IMR-90 (cell line): ENCODE results near the gene ATG9A. TPM values are rescaled to one million over a fixed set of nuclear protein-coding genes. Genes with fewer than 3 reads are reported as not detected.

ENCODE experiments used
- ATAC-seq: fragments of 200-7000 bp; cut with Tn5 transposase; 2 replicates; pipeline ENCODE4 v1.9.1; 2020; ENCODE audit warnings: low read depth, mild to moderate bottlenecking, moderate library complexity
- BruUV-seq: library from RNA; stranded (reverse); fragments of 400-500 nt; replicated peaks from 2 replicates; lab custom pipeline; 2021; lab: Mats Ljungman, UMichigan
- CTCF ChIA-PET: fragments of 300-600 bp; formaldehyde crosslinking; extraction: SDS; loops from one replicate; lab custom pipeline; 2021; ENCODE audit warnings: antibody characterized with exemption; lab: Yijun Ruan, JAX
- POLR2A ChIA-PET: fragments of 300-600 bp; sonication (Branson Sonifier 250); formaldehyde crosslinking; loops from one replicate; lab custom pipeline; 2022; ENCODE audit warnings: antibody characterized with exemption; ENCODE audit not compliant: unreplicated experiment; lab: Charles Lee
- DNase-seq: peaks from one replicate; pipeline ENCODE4 v3.0.0; 2013
- H2AFZ ChIP-seq: replicated peaks from 2 replicates; pipeline ENCODE3; 2013; ENCODE audit warnings: low read length, mild to moderate bottlenecking; ENCODE audit not compliant: poor library complexity
- H2AK5ac ChIP-seq: 2 replicates; pipeline ENCODE4 v1.6.1; 2013; ENCODE audit warnings: low read depth, low read length, inconsistent platforms
- H2AK9ac ChIP-seq: replicated peaks from 2 replicates; pipeline ENCODE3; 2013; ENCODE audit warnings: mild to moderate bottlenecking, low read depth, low read length, moderate library complexity; ENCODE audit not compliant: poor library complexity
- H2BK120ac ChIP-seq: 2 replicates; pipeline ENCODE4 v1.6.1; 2013; ENCODE audit warnings: low read depth, low read length, inconsistent platforms
- H2BK15ac ChIP-seq: 3 replicates; pipeline ENCODE4 v1.6.1; 2013; ENCODE audit warnings: low read depth, low read length, inconsistent platforms
- H2BK20ac ChIP-seq: 2 replicates; pipeline ENCODE4 v1.6.1; 2013; ENCODE audit warnings: low read depth, mild to moderate bottlenecking, inconsistent platforms, low read length, moderate library complexity
- H2BK5ac ChIP-seq: 2 replicates; pipeline ENCODE4 v1.6.1; 2013; ENCODE audit warnings: mild to moderate bottlenecking, low read depth, low read length, inconsistent platforms; ENCODE audit not compliant: poor library complexity, severe bottlenecking
- H3K14ac ChIP-seq: replicated peaks from 2 replicates; pipeline ENCODE4 v1.6.1; 2013; ENCODE audit warnings: low read depth, low read length, inconsistent platforms
- H3K18ac ChIP-seq: 2 replicates; pipeline ENCODE4 v1.6.1; 2013; ENCODE audit warnings: low read depth, low read length, control low read depth
- H3K23ac ChIP-seq: 2 replicates; pipeline ENCODE4 v1.6.1; 2013; ENCODE audit warnings: low read depth, low read length, inconsistent platforms
- H3K27ac ChIP-seq: 2 replicates; pipeline ENCODE4 v1.5.1; 2013; ENCODE audit warnings: mild to moderate bottlenecking, control low read depth, low read length; ENCODE audit not compliant: insufficient read depth
- H3K27me3 ChIP-seq: 2 replicates; pipeline ENCODE4 v1.6.1; 2013; ENCODE audit warnings: low read length; ENCODE audit not compliant: control insufficient read depth, insufficient read depth
- H3K36me3 ChIP-seq: 2 replicates; pipeline ENCODE4 v1.6.1; 2013; ENCODE audit warnings: low read length, mixed read lengths; ENCODE audit not compliant: control insufficient read depth, insufficient read depth
- H3K4ac ChIP-seq: 2 replicates; pipeline ENCODE4 v1.6.1; 2013; ENCODE audit warnings: low read depth, low read length, inconsistent platforms
- H3K4me1 ChIP-seq: 2 replicates; pipeline ENCODE4 v1.6.1; 2013; ENCODE audit warnings: low read length, mixed read lengths; ENCODE audit not compliant: control insufficient read depth, insufficient read depth
- H3K4me2 ChIP-seq: 2 replicates; pipeline ENCODE4 v1.6.1; 2013; ENCODE audit warnings: low read depth, mild to moderate bottlenecking, control low read depth, low read length, moderate library complexity
- H3K4me3 ChIP-seq: 2 replicates; pipeline ENCODE4 v1.5.1; 2013; ENCODE audit warnings: low read depth, mild to moderate bottlenecking, control low read depth, low read length, moderate library complexity; ENCODE audit not compliant: insufficient read depth
- H3K56ac ChIP-seq: 2 replicates; pipeline ENCODE4 v1.6.1; 2013; ENCODE audit warnings: low read length, inconsistent platforms; ENCODE audit not compliant: insufficient read depth; ENCODE audit errors: extremely low read depth
- H3K79me1 ChIP-seq, 2 experiments: 2 replicates each; pipeline ENCODE4 v1.6.1; 2013; ENCODE audit warnings: low read length in 2 of 2, inconsistent platforms in 1 of 2, low read depth in 1 of 2
- H3K9ac ChIP-seq: 2 replicates; pipeline ENCODE4 v1.6.1; 2013; ENCODE audit warnings: low read depth, low read length, control low read depth
- H3K9me1 ChIP-seq: 2 replicates; pipeline ENCODE4 v1.6.1; 2013; ENCODE audit warnings: low read length, inconsistent platforms; ENCODE audit not compliant: insufficient read depth
- H3K9me3 ChIP-seq: 2 replicates; pipeline ENCODE4 v1.6.1; 2013; ENCODE audit warnings: low read length; ENCODE audit not compliant: control insufficient read depth, insufficient read depth
- H4K20me1 ChIP-seq: 2 replicates; pipeline ENCODE4 v1.6.1; 2013; ENCODE audit warnings: low read length, inconsistent platforms; ENCODE audit not compliant: insufficient read depth
- H4K5ac ChIP-seq: 2 replicates; pipeline ENCODE4 v1.6.1; 2013; ENCODE audit warnings: mild to moderate bottlenecking, low read depth, low read length, control low read depth
- H4K8ac ChIP-seq, 2 experiments: 2 replicates each; pipeline ENCODE4 v1.6.1; 2013; ENCODE audit warnings: low read depth in 2 of 2, low read length in 2 of 2, control low read depth in 1 of 2, inconsistent platforms in 1 of 2
- H4K91ac ChIP-seq: 2 replicates; pipeline ENCODE4 v1.6.1; 2013; ENCODE audit warnings: low read depth, low read length, inconsistent platforms; ENCODE audit not compliant: insufficient read depth
- CTCF ChIP-seq: conservative IDR thresholded peaks from 2 replicates; pipeline ENCODE4 v1.5.1; 2012; ENCODE audit warnings: mild to moderate bottlenecking, low read depth, low read length, improper control_type of control experiment
- MAFK ChIP-seq: IDR thresholded peaks from 2 replicates; pipeline ENCODE4 v1.6.1; 2012; ENCODE audit warnings: low read depth, low read length, improper control_type of control experiment
- MAZ ChIP-seq: IDR thresholded peaks from 2 replicates; pipeline ENCODE4 v1.6.1; 2012; ENCODE audit warnings: low read depth, mild to moderate bottlenecking, low read length, improper control_type of control experiment, moderate library complexity, borderline replicate concordance
- RAD21 ChIP-seq: IDR thresholded peaks from 2 replicates; pipeline ENCODE4 v1.6.1; 2012; ENCODE audit warnings: low read length, improper control_type of control experiment
- RFX5 ChIP-seq: IDR thresholded peaks from 2 replicates; pipeline ENCODE4 v1.8.0; 2012; ENCODE audit warnings: low read depth, mild to moderate bottlenecking, low read length, moderate library complexity
- USF2 ChIP-seq: fragments of 150-350 bp; IDR thresholded peaks from 2 replicates; pipeline ENCODE4 v1.6.1; 2017; ENCODE audit warnings: mild to moderate bottlenecking, antibody characterized with exemption, low read length, low read depth
- WGBS, 2 experiments: methylation state at CpG; one replicate each; pipeline versions ENCODE4 v1.1.5 to v1.1.7; 2013; ENCODE audit warnings: missing lambda C conversion rate in 2 of 2; ENCODE audit not compliant: insufficient read length in 1 of 2; ENCODE audit errors: extremely low coverage in 2 of 2; 5-methylcytosine and 5-hydroxymethylcytosine counted together
- dilution Hi-C: fragments of 300-500 bp; cut with HindIII; formaldehyde crosslinking; loops from one replicate; pipeline ENCODE4 v1.14.3; 2018; ENCODE audit warnings: low sequenced_read_pairs; ENCODE audit not compliant: unreplicated experiment
- in situ Hi-C: fragments of 300-500 bp; cut with MboI; formaldehyde crosslinking; loops from 3 replicates; pipeline ENCODE4 v1.14.3; 2019; ENCODE audit warnings: low sequenced_read_pairs, inconsistent platforms, mixed read lengths
- intact Hi-C: fragments of 100-400 bp; cut with micrococcal nuclease; formaldehyde crosslinking; loops from 2 replicates; pipeline ENCODE4 v1.10.0; 2022
- polyA plus RNA-seq, 3 experiments: library from polyadenylated mRNA; depleted of rRNA; stranded (reverse); fragments of >200 nt; gene quantifications; 2 replicates each; pipeline ENCODE4 v1.2.3, GENCODE V29; 2012; ENCODE audit warnings: low replicate concordance in 1 of 3
- total RNA-seq: library from RNA; depleted of rRNA; stranded (reverse); fragments of >200 nt; gene quantifications from 2 replicates; pipeline ENCODE4 v1.2.3, GENCODE V29; 2012

ATG9A gene
- total and polyA plus RNA-seq, 2 of the 4 experiments (the other 2 are of a cell fraction) = 35.1 to 58.3 TPM

- intact Hi-C loops (no loop called here), dilution Hi-C loops (no loop called here), in situ Hi-C loops (no loop called here)
- Histone ChIP-seq H3K14ac (peak overlapping the region; percentile 98), H4K91ac (peak overlapping the region; percentile 97), H3K4ac (peak overlapping the region; percentile 99), H2BK20ac (no peak overlapping the region), H3K4me1 (peaks cover 27% of the 10 kb centered on the region), H3K27ac (peak overlapping the region; percentile 94), H3K9ac (peak overlapping the region; percentile 95), H2BK5ac (peak overlapping the region; percentile 96), H3K79me1 (peaks cover 23 to 48% of the 10 kb centered on the region in 2 experiments), H3K23ac (peak overlapping the region; percentile 97), H3K9me3 (no peaks in the 10 kb centered on the region), H3K56ac (peak overlapping the region; percentile 84), H3K4me2 (peak overlapping the region; percentile 98), H3K27me3 (no peaks in the 10 kb centered on the region), H2AK9ac (peak overlapping the region; percentile 99), H3K36me3 (peaks cover 21% of the 10 kb centered on the region; the same call in 1 of the 2 replicates), H2AFZ (peak overlapping the region; percentile 100), H4K20me1 (0 out of 2 replicates have a peak, but pooled peaks cover 8% of the 10 kb centered on the region), H4K8ac (peak overlapping the region; percentile 91 to 94), H3K18ac (no peak overlapping the region), H3K4me3 (peak overlapping the region; percentile 89), H2AK5ac (peak overlapping the region; percentile 92), H2BK15ac (no peak overlapping the region), H3K9me1 (peaks cover 41% of the 10 kb centered on the region), H2BK120ac (peak overlapping the region; percentile 38; the same call in 1 of the 2 replicates), H4K5ac (peak overlapping the region; percentile 97)
- ChIA-PET CTCF (interaction anchor here (3.0 kb wide), 1 partner anchor 49 kb away, joined by 14 read pairs; no protein-coding TSS in a partner anchor), POLR2A (no interaction called here)
- BruUV-seq = TSS peak; percentile 79
- DNase-seq (no peak), ATAC-seq (no peak)
- 0% methylated on average over 3 of the region's 10 CpGs; no CpG with 5 or more reads in 1 of the 2 experiments for WGBS, 2 experiments
- TF ChIP-seq USF2 = no peak
- no peak for TF ChIP-seq MAFK
- TF ChIP-seq CTCF = no peak
- no peak for TF ChIP-seq RFX5
- TF ChIP-seq MAZ = no peak
- TF ChIP-seq RAD21 = no peak
Measured at GRCh38 chr2:219245899-219246230, 16.4 kb upstream of the ATG9A start.
